Endothelial cell of umbilical vein (primary cell): Measurements from ENCODE around the gene SLC25A21. TPM values are rescaled to one million over a fixed set of nuclear protein-coding genes. Genes with fewer than 3 reads are reported as not detected.

Experiments
- BruUV-seq: library from RNA; stranded (reverse); fragments of 400-500 nt; replicated peaks from 2 replicates; lab custom pipeline; 2021; lab: Mats Ljungman, UMichigan
- CTCF ChIA-PET: fragments of 300-600, 350-600 bp; sonication (Branson Sonifier 250); formaldehyde crosslinking; loops from one replicate; lab custom pipeline; 2021; ENCODE audit warnings: antibody characterized with exemption, inconsistent platforms; lab: Charles Lee
- POLR2A ChIA-PET: fragments of 300-600, 350-600 bp; sonication (Branson Sonifier 250); formaldehyde crosslinking; loops from one replicate; lab custom pipeline; 2021; ENCODE audit warnings: antibody characterized with exemption, inconsistent platforms; lab: Charles Lee
- DNase-seq: peaks from one replicate; pipeline ENCODE4 v3.0.0-alpha.2; 2011; ENCODE audit warnings: low read depth, low spot score
- FAIRE-seq: peaks from 2 replicates; lab custom pipeline; 2011; peaks lifted over from hg19 to GRCh38; lab: Jason Lieb, UNC
- H2AFZ ChIP-seq: 2 replicates; pipeline ENCODE4 v1.6.0; 2012; ENCODE audit warnings: low read depth, low read length, control low read depth, inconsistent platforms
- H3K27ac ChIP-seq: 2 replicates; pipeline ENCODE4 v1.5.1; 2011; ENCODE audit warnings: low read depth, mild to moderate bottlenecking, control low read depth, low read length, moderate library complexity; ENCODE audit not compliant: insufficient read depth
- H3K27me3 ChIP-seq, 2 experiments: 2 replicates each; pipeline versions ENCODE4 v1.6.0 to v1.6.1; 2011; ENCODE audit warnings: low read length in 2 of 2, mixed read lengths in 1 of 2; ENCODE audit not compliant: control insufficient read depth in 2 of 2, insufficient read depth in 2 of 2
- H3K36me3 ChIP-seq, 2 experiments: 2 replicates in 1 of 2; 3 replicates in 1 of 2; pipeline ENCODE4 v1.5.1; 2011; ENCODE audit warnings: low read length in 2 of 2, mild to moderate bottlenecking in 1 of 2, moderate library complexity in 1 of 2; ENCODE audit not compliant: control insufficient read depth in 2 of 2, insufficient read depth in 2 of 2; ENCODE audit errors: extremely low read depth in 1 of 2
- H3K4me1 ChIP-seq: 3 replicates; pipeline ENCODE4 v1.5.1; 2011; ENCODE audit warnings: mild to moderate bottlenecking, low read length; ENCODE audit not compliant: control insufficient read depth, insufficient read depth; ENCODE audit errors: extremely low read depth
- H3K4me2 ChIP-seq: 2 replicates; pipeline ENCODE4 v1.6.1; 2011; ENCODE audit warnings: low read length, control low read depth, mixed read lengths; ENCODE audit not compliant: insufficient read depth
- H3K4me3 ChIP-seq, 3 experiments: fragments of 200-600 bp in 1 of 3; sonication (generic), shearing (Covaris generic) in 1 of 3; replicated peaks in 1 of 3; 2 replicates each; pipeline ENCODE4 v1.5.1; 2011 to 2016; ENCODE audit warnings: control low read depth in 3 of 3, low read length in 3 of 3, mild to moderate bottlenecking in 2 of 3, inconsistent platforms in 1 of 3, low read depth in 1 of 3, moderate library complexity in 1 of 3; ENCODE audit not compliant: insufficient read depth in 1 of 3
- H3K79me2 ChIP-seq: 2 replicates; pipeline ENCODE4 v1.6.0; 2012; ENCODE audit warnings: low read length, inconsistent platforms; ENCODE audit not compliant: control insufficient read depth, insufficient read depth
- H3K9ac ChIP-seq: replicated peaks from 2 replicates; pipeline ENCODE3; 2011; ENCODE audit warnings: low read length, control low read depth; ENCODE audit not compliant: insufficient read depth; ENCODE audit errors: extremely low read depth
- H3K9me1 ChIP-seq: replicated peaks from 3 replicates; pipeline ENCODE4 v1.6.0; 2011; ENCODE audit warnings: mild to moderate bottlenecking, low read length; ENCODE audit not compliant: control insufficient read depth, insufficient read depth; ENCODE audit errors: extremely low read depth
- H3K9me3 ChIP-seq: replicated peaks from 2 replicates; pipeline ENCODE4 v1.5.1; 2012; ENCODE audit warnings: low read length, inconsistent platforms; ENCODE audit not compliant: control insufficient read depth, insufficient read depth
- H4K20me1 ChIP-seq: replicated peaks from 2 replicates; pipeline ENCODE3; 2011; ENCODE audit warnings: mild to moderate bottlenecking, low read length; ENCODE audit not compliant: control insufficient read depth, insufficient read depth; ENCODE audit errors: extremely low read depth
- CTCF ChIP-seq, 2 donors: IDR thresholded peaks; 1 replicate in 1 of 2; 2 replicates in 1 of 2; pipeline ENCODE4 v1.5.1; 2011; ENCODE audit warnings: low read length in 2 of 2, mild to moderate bottlenecking in 2 of 2, moderate library complexity in 2 of 2, control low read depth in 1 of 2, inconsistent platforms in 1 of 2, low read depth in 1 of 2; ENCODE audit not compliant: insufficient read depth in 1 of 2; ENCODE audit errors: extremely low read depth in 1 of 2
- EZH2 ChIP-seq: IDR thresholded peaks from 2 replicates; pipeline ENCODE4 v1.6.1; 2012; ENCODE audit warnings: borderline replicate concordance, low read depth, mild to moderate bottlenecking, moderate library complexity, low read length, inconsistent platforms; ENCODE audit not compliant: severe bottlenecking
- FOS ChIP-seq: IDR thresholded peaks from 2 replicates; pipeline ENCODE4 v1.6.1; 2011; ENCODE audit warnings: mild to moderate bottlenecking, low read length, moderate library complexity, borderline replicate concordance; ENCODE audit not compliant: insufficient read depth
- GATA2 ChIP-seq: IDR thresholded peaks from 2 replicates; pipeline ENCODE4 v1.7.0; 2011; ENCODE audit warnings: low read depth, mild to moderate bottlenecking, moderate library complexity, mixed read lengths, low read length; ENCODE audit not compliant: insufficient read length, insufficient read depth
- JUN ChIP-seq: IDR thresholded peaks from 2 replicates; pipeline ENCODE4 v1.6.1; 2011; ENCODE audit warnings: borderline replicate concordance, low read depth; ENCODE audit not compliant: insufficient read length, insufficient read depth
- MAX ChIP-seq: IDR thresholded peaks from 2 replicates; pipeline ENCODE4 v1.6.1; 2011; ENCODE audit not compliant: insufficient read depth, insufficient read length
- MYC ChIP-seq: IDR thresholded peaks from one replicate; pipeline ENCODE4 v1.6.1; 2011; ENCODE audit warnings: mild to moderate bottlenecking, low read depth, low read length
- POLR2A ChIP-seq: IDR thresholded peaks from 2 replicates; pipeline ENCODE4 v1.6.1; 2012; ENCODE audit warnings: low read depth, mild to moderate bottlenecking, control low read depth, low read length
- POLR2AphosphoS5 ChIP-seq: IDR thresholded peaks from 2 replicates; pipeline ENCODE4 v1.6.1; 2012; ENCODE audit warnings: low read depth, mild to moderate bottlenecking, control low read depth, low read length, moderate library complexity; ENCODE audit not compliant: insufficient read depth
- dilution Hi-C: fragments of 300-500 bp; cut with MboI; formaldehyde crosslinking; loops from one replicate; pipeline ENCODE4 v1.15.0; 2019; ENCODE audit warnings: low sequenced_read_pairs; ENCODE audit not compliant: extremely low pct_ligation_motif_present
- intact Hi-C: fragments of 100-400 bp; cut with micrococcal nuclease; formaldehyde crosslinking; loops from one replicate; pipeline ENCODE4 v1.10.0; 2022
- polyA plus RNA-seq, 4 experiments: library from polyadenylated mRNA; depleted of rRNA in 3 of 4; stranded (reverse) in 3 of 4; unstranded in 1 of 4; fragments of >200 nt; gene quantifications; 2 replicates each; pipeline versions ENCODE4 v1.2.1 to v1.2.3, GENCODE V29; 2011 to 2012; ENCODE audit warnings: missing spikeins in 1 of 4
- total RNA-seq: library from RNA; stranded (reverse); gene quantifications from 2 replicates; pipeline ENCODE4 v1.2.3, GENCODE V29; 2021

SLC25A21 gene
- total and polyA plus RNA-seq, 2 donors (not counting 3 experiments of a cell fraction or from before 2014, with no cell fraction given): 0.98 to 1.4 TPM

DNA sequence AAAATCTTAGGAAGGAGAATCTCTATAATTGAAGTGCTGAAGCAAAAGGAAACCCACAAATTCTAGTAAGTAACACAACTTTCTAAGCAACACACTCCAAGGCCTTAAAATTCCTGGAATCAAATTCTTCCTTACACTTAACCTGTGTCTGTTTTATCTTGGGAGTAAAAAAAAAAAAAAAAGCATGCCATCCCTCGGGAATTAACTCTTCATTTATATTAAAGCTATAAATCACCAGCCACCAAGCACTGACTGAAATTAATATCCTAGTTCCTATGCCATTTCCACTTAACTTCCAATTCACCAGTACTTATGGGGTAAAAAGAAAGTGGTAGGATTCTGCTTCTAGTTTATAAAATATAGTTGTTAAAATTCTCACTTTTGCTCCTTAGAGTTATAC is 238.1 kb downstream of the SLC25A21 start:
- Histone ChIP-seq H3K79me2 (no peaks in the 10 kb centered on the region), H3K9me3 (no peaks in the 10 kb centered on the region), H3K9ac (no peak overlapping the region), H3K36me3 (no peaks in the 10 kb centered on the region), H3K4me1 (no peaks in the 10 kb centered on the region), H3K27ac (no peak overlapping the region), H2AFZ (no peak overlapping the region), H3K4me3 (no peak overlapping the region), H3K27me3 (no peaks in the 10 kb centered on the region), H3K4me2 (no peak overlapping the region), H3K9me1 (no peaks in the 10 kb centered on the region), H4K20me1 (no peaks in the 10 kb centered on the region)
- no peak for DNase-seq
- ChIA-PET POLR2A (no interaction called here), CTCF (interaction anchor here (3.6 kb wide), 1 partner anchor 8 kb away, joined by 24 read pairs; no protein-coding TSS in a partner anchor)
- TF ChIP-seq POLR2A (no peak), EZH2 (no peak), JUN (no peak), MYC (no peak), GATA2 (no peak), CTCF (IDR thresholded peaks at IDR 0.05; ENCODE audit: extremely low read depth in 1 of 2, insufficient read depth in 1 of 2, low read depth in 1 of 2, low read length in 2 of 2) (no peak), FOS (no peak), MAX (no peak), POLR2AphosphoS5 (no peak)
- dilution Hi-C loops (no loop called here), intact Hi-C loops (no loop called here)
- no TSS peak for BruUV-seq
- no peak for FAIRE-seq
